Spleen (tissue), 11 donors: Measurements from ENCODE around the gene MYLK3. TPM values are rescaled to one million over a fixed set of nuclear protein-coding genes. Genes with fewer than 3 reads are reported as not detected.
A peak's percentile ranks its signal among the peaks of the same experiment; 100 is the strongest.
"Not testable (repeated sequence)": the region's sequence is repeated elsewhere in the genome, so short reads cannot be mapped to it uniquely, and the experiment has no call there.

Source experiments
- DNase-seq: peaks from one replicate; pipeline ENCODE4 v3.0.0-alpha.2; 2020
- H3K27ac ChIP-seq, 8 donors: fragments of 200-600 bp; sonication (generic) in 7 of 8; 1 replicate in 4 of 8; 2 replicates in 4 of 8; pipeline versions ENCODE4 v1.5.0 to v1.8.0; 2016 to 2021; ENCODE audit warnings: inconsistent platforms in 4 of 8, mild to moderate bottlenecking in 4 of 8, moderate library complexity in 1 of 8
- H3K27me3 ChIP-seq, 7 donors: fragments of 200-600 bp; sonication (generic) in 6 of 7; replicated peaks in 1 of 7; 1 replicate in 4 of 7; 2 replicates in 3 of 7; pipeline versions ENCODE4 v1.5.0 to v1.8.0; 2016 to 2021; ENCODE audit warnings: inconsistent platforms in 3 of 7, mild to moderate bottlenecking in 1 of 7
- H3K36me3 ChIP-seq, 6 donors: fragments of 200-600 bp; sonication (generic) in 5 of 6; 1 replicate in 4 of 6; 2 replicates in 2 of 6; pipeline versions ENCODE4 v1.5.0 to v1.8.0; 2016 to 2021; ENCODE audit warnings: inconsistent platforms in 2 of 6
- H3K4me1 ChIP-seq, 6 donors: fragments of 200-600 bp; sonication (generic) in 5 of 6; 1 replicate in 3 of 6; 2 replicates in 3 of 6; pipeline versions ENCODE4 v1.5.0 to v1.8.0; 2016 to 2021; ENCODE audit warnings: inconsistent platforms in 3 of 6
- H3K4me3 ChIP-seq, 8 donors: fragments of 200-600 bp; sonication (generic) in 7 of 8; 1 replicate in 4 of 8; 2 replicates in 4 of 8; pipeline versions ENCODE4 v1.5.0 to v1.8.0; 2016 to 2021; ENCODE audit warnings: inconsistent platforms in 4 of 8, mild to moderate bottlenecking in 4 of 8, moderate library complexity in 2 of 8
- H3K9me3 ChIP-seq, 8 donors: fragments of 200-600 bp; sonication (generic) in 7 of 8; 1 replicate in 4 of 8; 2 replicates in 4 of 8; pipeline versions ENCODE4 v1.5.0 to v1.8.0; 2016 to 2021; ENCODE audit warnings: inconsistent platforms in 4 of 8
- CTCF ChIP-seq, 11 experiments: fragments of 200-600 bp in 7 of 11; fragments of 450-650 bp in 4 of 11; sonication (generic) in 4 of 11; IDR thresholded peaks in 8 of 11; conservative IDR thresholded peaks in 3 of 11; 1 replicate in 7 of 11; 2 replicates in 4 of 11; pipeline versions ENCODE4 v1.4.0 to v1.8.0; 2016 to 2021; ENCODE audit warnings: antibody characterized with exemption in 11 of 11, inconsistent platforms in 4 of 11, mild to moderate bottlenecking in 1 of 11
- POLR2A ChIP-seq, 3 donors: fragments of 450-650 bp; IDR thresholded peaks; one replicate each; pipeline ENCODE4 v1.5.1; 2017; ENCODE audit warnings: antibody characterized with exemption in 3 of 3, mild to moderate bottlenecking in 1 of 3
- POLR2AphosphoS5 ChIP-seq, 3 donors: sonication (generic); formaldehyde crosslinking; IDR thresholded peaks; one replicate each; pipeline ENCODE4 v1.5.1; 2017; ENCODE audit warnings: antibody characterized with exemption in 3 of 3
- WGBS, 5 donors: extraction: QIAGEN DNeasy Blood & Tissue Kit in 3 of 5; methylation state at CpG; one replicate each; pipeline versions ENCODE4 v1.1.5 to v1.1.7; 2013 to 2018; 5-methylcytosine and 5-hydroxymethylcytosine counted together
- intact Hi-C: fragments of 100-400 bp; cut with DNase I; formaldehyde crosslinking; loops from one replicate; pipeline ENCODE4 v1.15.0; 2023; ENCODE audit warnings: low total_unique reads
- polyA plus RNA-seq, 3 donors: library from polyadenylated mRNA; stranded (reverse); fragments of 200-250 nt; gene quantifications; one replicate each; pipeline ENCODE4 v1.2.1, GENCODE V29; 2013
- total RNA-seq, 7 donors: library from RNA; depleted of rRNA in 3 of 7; stranded (reverse); fragments of >200 nt in 3 of 7; fragmentation: NEBNext Ultra II Directional in 4 of 7; extraction: Animal tissue kit (Norgen Biotek cat#: 25700) in 4 of 7; gene quantifications; one replicate each; pipeline versions ENCODE4 v1.1.0 to v1.2.1, GENCODE V29; 2016 to 2021
- donor health status: healthy with polysubstance abuse.
- donor health status: DM: no; HTN: no; CAD: no; lungs with moderate emphysema.
- donor health status: DM: no; HTN: no; CAD: no.
- donor health status: Bipolar disorder and iron deficiency.
- donor health status: healthy.
- donor health status: DM: no; HTN: no; CAD: no.
- donor health status: DM: yes; HTN: yes; CAD: no.

Gene MYLK3
- total and polyA plus RNA-seq, 10 donors, result 0.03 to 2.4 (median 0.25) TPM; not detected in 1

GRCh38 chr16:46787909-46788308 lies 39.8 kb upstream of the MYLK3 start:
- WGBS, 5 donors, result 23 to 52% (median 35%) methylated on average over 1 of the region's 1 CpG
- no peak for DNase-seq
- Histone ChIP-seq H3K36me3 (no peaks in the 10 kb centered on the region), H3K9me3 (peaks cover 0 to 21% (median 15%) of the 10 kb centered on the region in 8 donors), H3K27me3 (no peaks in the 10 kb centered on the region), H3K27ac (peak overlapping the region in 6 of 8 donors; percentile 55 to 80 (median 68)), H3K4me1 (peaks cover 2 to 42% (median 23%) of the 10 kb centered on the region in 6 donors), H3K4me3 (no peak overlapping the region)
- intact Hi-C loops, result no loop called here
- TF ChIP-seq POLR2A (IDR thresholded peaks at IDR 0.05), result no peak
- no peak for TF ChIP-seq POLR2AphosphoS5 (IDR thresholded peaks at IDR 0.05)
- TF ChIP-seq CTCF (IDR thresholded peaks at IDR 0.05 in 8 of 11, conservative IDR thresholded peaks at IDR 0.05 in 3 of 11), result no peak

- Histone ChIP-seq H3K27me3 (no peaks in the 10 kb centered on the region), H3K36me3 (no peaks in the 10 kb centered on the region), H3K4me3 (no peak overlapping the region), H3K4me1 (peaks cover 2 to 30% (median 18%) of the 10 kb centered on the region in 6 donors), H3K9me3 (peaks cover 0 to 21% (median 15%) of the 10 kb centered on the region in 8 donors), H3K27ac (no peak overlapping the region)
- WGBS, 5 donors, result 74 to 82% (median 81%) methylated on average over 3 of the region's 3 CpGs
- TF ChIP-seq POLR2AphosphoS5 (IDR thresholded peaks at IDR 0.05) (no peak), CTCF (IDR thresholded peaks at IDR 0.05 in 8 of 11, conservative IDR thresholded peaks at IDR 0.05 in 3 of 11) (no peak), POLR2A (IDR thresholded peaks at IDR 0.05) (no peak)
- intact Hi-C loops, result no loop called here
- DNase-seq, result no peak
These were observed 37.1 kb upstream of the MYLK3 start for GRCh38 chr16:46785076-46785845.

GRCh38 chr16:46784569-46784968 lies 36.4 kb upstream of the MYLK3 start:
- H3K36me3 ChIP-seq, H3K27me3 ChIP-seq, H3K27ac ChIP-seq, DNase-seq, intact Hi-C loops, H3K4me3 ChIP-seq: not testable (repeated sequence)
- peaks cover 0 to 21% (median 15%) of the 10 kb centered on the region in 8 donors for H3K9me3 ChIP-seq
- 86 to 97% (median 93%) methylated on average over 2 of the region's 2 CpGs for WGBS, 5 donors
- peaks cover 2 to 24% (median 15%) of the 10 kb centered on the region in 6 donors for H3K4me1 ChIP-seq

GRCh38 chr16:46783800-46784199 lies 35.7 kb upstream of the MYLK3 start:
- Histone ChIP-seq H3K4me3 (no peak overlapping the region), H3K9me3 (peaks cover 0 to 21% (median 15%) of the 10 kb centered on the region in 8 donors), H3K27me3 (no peaks in the 10 kb centered on the region), H3K4me1 (peaks cover 2 to 16% (median 11%) of the 10 kb centered on the region in 6 donors), H3K36me3 (no peaks in the 10 kb centered on the region), H3K27ac (no peak overlapping the region)
- DNase-seq, result no peak
- TF ChIP-seq POLR2AphosphoS5 (IDR thresholded peaks at IDR 0.05) (no peak), CTCF (IDR thresholded peaks at IDR 0.05 in 8 of 11, conservative IDR thresholded peaks at IDR 0.05 in 3 of 11) (no peak), POLR2A (IDR thresholded peaks at IDR 0.05) (no peak)
- intact Hi-C loops, result no loop called here
- WGBS, 5 donors, result 78 to 87% (median 82%) methylated on average over 4 of the region's 4 CpGs
